SH-SY5Y (cell line): ENCODE data around the gene PRRT1B.

Source experiments
- GATA2 ChIP-seq: IDR thresholded peaks from 2 replicates; pipeline ENCODE4 v1.6.1; 2011; ENCODE audit warnings: mild to moderate bottlenecking, low read depth, low read length
- GATA3 ChIP-seq: IDR thresholded peaks from 2 replicates; pipeline ENCODE4 v1.6.1; 2011; ENCODE audit warnings: low read depth, mild to moderate bottlenecking, low read length, moderate library complexity

Gene PRRT1B

GRCh38 chr9:131529597-131530545 lies 15.5 kb upstream of the PRRT1B start:
- TF ChIP-seq GATA3 (no peak), GATA2 (no peak)

GRCh38 chr9:131530546-131530919 lies 14.8 kb upstream of the PRRT1B start:
- TF ChIP-seq GATA2: no peak
- TF ChIP-seq GATA3: no peak

DNA sequence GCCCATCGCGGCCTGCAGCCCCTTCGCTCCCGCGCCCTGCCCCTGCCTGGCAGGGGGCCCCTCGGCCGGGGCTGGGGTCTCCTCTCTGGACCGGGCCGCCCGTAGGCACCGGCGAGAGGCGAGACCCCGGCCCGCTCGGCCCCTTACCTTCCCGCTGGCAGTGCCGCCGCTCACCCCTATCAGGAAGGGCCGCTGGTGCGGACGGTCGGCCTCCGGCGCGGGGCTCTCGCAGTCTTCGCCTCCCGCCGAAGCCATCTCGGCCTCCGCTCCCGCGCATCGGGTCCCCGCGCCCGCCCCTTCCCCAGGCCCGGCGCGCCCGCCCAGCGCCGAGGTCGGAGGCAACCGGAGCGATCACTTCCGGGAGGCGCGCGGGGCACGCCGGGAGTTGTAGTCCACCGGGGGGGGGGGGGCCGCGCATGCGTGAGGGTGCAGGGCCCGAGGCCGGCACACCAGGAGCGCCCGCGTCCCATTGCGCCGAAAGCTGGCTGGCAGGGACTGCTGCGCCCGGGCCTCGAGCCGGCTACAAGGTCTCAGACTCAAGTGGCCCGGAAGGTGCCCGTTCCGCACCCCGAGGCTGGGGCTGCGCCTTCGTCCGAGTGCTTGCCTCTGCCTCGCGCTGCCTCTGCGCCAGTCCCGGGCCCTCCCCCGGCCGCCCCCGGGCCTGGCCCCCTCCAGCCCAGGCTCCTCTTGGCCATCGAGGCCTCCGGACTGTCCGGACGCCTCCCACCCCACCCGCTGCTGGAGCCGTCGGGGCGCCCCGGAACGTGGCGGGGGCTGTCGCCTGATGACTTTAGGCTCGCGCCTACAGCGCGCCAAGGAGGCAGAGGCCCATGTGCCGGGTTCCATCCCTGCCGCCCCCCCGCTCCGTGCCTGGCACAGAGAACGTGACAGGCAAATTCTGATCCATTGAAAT lies 14.1 kb upstream of the PRRT1B start, which contains the start of gene UCK1:
TSS of gene UCK1 (minus strand) at position 344 of the 913 bp plus-strand sequence. CDS start at position 255, 89 bp downstream.
- TF ChIP-seq GATA2 (no peak), GATA3 (no peak)

DNA sequence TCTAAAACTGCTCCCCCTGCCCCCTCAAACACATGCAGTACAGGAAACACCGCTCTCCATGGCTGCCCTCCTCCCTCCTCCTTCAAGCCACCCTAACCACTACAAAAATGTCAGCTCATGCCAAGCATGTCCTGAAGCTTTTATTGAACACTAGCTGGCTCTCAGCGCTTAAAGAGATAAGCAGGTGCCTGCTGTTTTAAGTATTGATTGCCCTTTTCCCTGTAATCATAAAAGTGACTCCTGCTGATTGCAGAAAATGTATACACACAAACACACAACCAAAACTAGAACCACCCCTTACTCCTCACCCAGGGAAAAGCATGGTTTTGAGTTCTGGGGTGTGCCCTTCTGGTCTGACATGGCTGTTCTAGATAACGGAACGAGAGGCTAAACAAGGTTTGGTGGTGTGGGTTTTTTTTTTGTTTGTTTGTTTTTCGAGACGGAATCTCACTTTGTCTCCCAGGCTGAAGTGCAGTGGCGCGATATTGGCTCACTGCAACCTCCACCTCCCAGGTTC lies 10.5 kb upstream of the PRRT1B start:
- TF ChIP-seq GATA2: no peak
- TF ChIP-seq GATA3: no peak

- no peak for TF ChIP-seq GATA3
- no peak for TF ChIP-seq GATA2
These were observed 7.4 kb upstream of the PRRT1B start for GRCh38 chr9:131537946-131538345.

- TF ChIP-seq GATA2: no peak
- no peak for TF ChIP-seq GATA3
These were observed 6.0 kb upstream of the PRRT1B start for GRCh38 chr9:131539223-131539923.

GRCh38 chr9:131543141-131543540 lies 2.2 kb upstream of the PRRT1B start:
- no peak for TF ChIP-seq GATA2
- TF ChIP-seq GATA3: no peak

DNA sequence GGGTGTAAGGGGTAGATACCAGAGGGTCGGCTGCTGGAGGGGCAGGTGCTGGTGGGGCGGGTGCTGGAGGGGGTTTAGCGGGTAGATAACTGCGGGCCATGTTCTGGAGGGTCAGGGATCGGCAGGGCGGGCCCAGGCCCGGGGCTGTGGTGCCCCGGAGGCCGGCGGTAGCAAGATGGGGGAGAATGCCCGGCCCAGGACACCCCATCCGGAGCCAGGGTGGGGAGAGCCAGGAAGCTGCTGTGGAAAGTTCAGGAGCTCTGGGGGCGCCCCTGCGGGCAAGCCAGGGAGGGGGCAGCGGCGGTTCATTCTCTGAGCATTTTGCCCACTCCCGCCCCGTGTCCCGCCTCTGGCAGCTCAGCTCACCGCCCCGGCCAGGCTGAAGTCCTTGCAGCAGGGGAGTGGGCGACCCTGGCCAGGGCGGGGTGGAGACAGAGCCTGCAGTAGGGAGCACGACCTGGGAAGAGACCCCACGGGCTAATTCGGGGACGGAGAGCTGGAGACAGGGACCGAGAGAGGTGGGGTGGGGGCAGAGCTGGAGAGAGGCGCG lies 538 bp downstream of the PRRT1B start:
- TF ChIP-seq GATA3 (no peak), GATA2 (no peak)

GRCh38 chr9:131546336-131547084 lies 1.2 kb downstream of the PRRT1B start:
- peak; percentile 88 for TF ChIP-seq GATA2
- TF ChIP-seq GATA3: no peak; the same call in 1 of the 2 replicates

GRCh38 chr9:131552030-131552429 lies 6.7 kb downstream of the PRRT1B start:
- TF ChIP-seq GATA3 (no peak), GATA2 (no peak)

GRCh38 chr9:131554087-131554842 lies 8.9 kb downstream of the PRRT1B start:
- TF ChIP-seq GATA2: no peak
- no peak for TF ChIP-seq GATA3

- TF ChIP-seq GATA2: no peak
- no peak for TF ChIP-seq GATA3
These were observed 9.6 kb downstream of the PRRT1B start for GRCh38 chr9:131554843-131555351.
